ENCODE data around the gene TMEM53.

DNA sequence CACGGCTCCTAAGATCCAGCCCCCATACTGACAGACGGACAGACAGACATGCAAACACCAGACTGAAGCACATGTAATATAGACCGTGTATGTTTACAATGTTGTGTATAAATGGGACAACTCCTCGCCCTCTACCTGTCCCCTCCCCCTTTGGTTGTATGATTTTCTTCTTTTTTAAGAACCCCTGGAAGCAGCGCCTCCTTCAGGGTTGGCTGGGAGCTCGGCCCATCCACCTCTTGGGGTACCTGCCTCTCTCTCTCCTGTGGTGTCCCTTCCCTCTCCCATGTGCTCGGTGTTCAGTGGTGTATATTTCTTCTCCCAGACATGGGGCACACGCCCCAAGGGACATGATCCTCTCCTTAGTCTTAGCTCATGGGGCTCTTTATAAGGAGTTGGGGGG, 23.2 kb downstream of the TMEM53 start:
- TF ChIP-seq POLR2A (IDR thresholded peaks at IDR 0.05; ENCODE audit: low read depth, low read length) = no peak
- TF ChIP-seq POLR2AphosphoS5 (IDR thresholded peaks at IDR 0.05; ENCODE audit: low read depth, low read length) = no peak
- no peak for TF ChIP-seq PAX5 (IDR thresholded peaks at IDR 0.05; ENCODE audit: insufficient read depth, low read length, severe bottlenecking)
- TF ChIP-seq SPI1 (IDR thresholded peaks at IDR 0.05; ENCODE audit: low read depth, low read length) = no peak
